Activated CD4-positive, alpha-beta T cell treated with anti-CD3 and anti-CD28 coated beads, Interleukin-2, amount 50 U/mL, for 24 hours (primary cell): ENCODE data around the gene BCAT1.
A peak's percentile ranks its signal among the peaks of the same experiment; 100 is the strongest.
"Not testable (repeated sequence)": the region's sequence is repeated elsewhere in the genome, so short reads cannot be mapped to it uniquely, and the experiment has no call there.

ENCODE experiments used
- DNase-seq, 2 donors: peaks; one replicate each; pipeline ENCODE4 v3.0.0-alpha.2; 2020; ENCODE audit warnings: low read depth in 1 of 2, low spot score in 1 of 2

Gene BCAT1

GRCh38 chr12:24928533-24929306 is 20.2 kb downstream of the BCAT1 start:
- DNase-seq, result not testable (repeated sequence)

GRCh38 chr12:24928131-24928530 is 20.8 kb downstream of the BCAT1 start:
- no peak for DNase-seq

- DNase-seq, result not testable (repeated sequence)
These were observed 22.8 kb downstream of the BCAT1 start for GRCh38 chr12:24926080-24926479.

- DNase-seq, result no peak
These were observed 26.8 kb downstream of the BCAT1 start for GRCh38 chr12:24922090-24922489.

- no peak for DNase-seq
These were observed 27.5 kb downstream of the BCAT1 start for GRCh38 chr12:24921251-24922038.

GRCh38 chr12:24920141-24920540 is 28.8 kb downstream of the BCAT1 start:
- DNase-seq, result no peak

- DNase-seq, result peak in 1 of 2 donors; percentile 61
These were observed 29.4 kb downstream of the BCAT1 start for GRCh38 chr12:24919346-24920001.

- no peak for DNase-seq
These were observed 30.3 kb downstream of the BCAT1 start for GRCh38 chr12:24918596-24918995.

- no peak for DNase-seq
These were observed 33.4 kb downstream of the BCAT1 start for GRCh38 chr12:24915501-24915900.

GRCh38 chr12:24913953-24914352 is 34.9 kb downstream of the BCAT1 start:
- DNase-seq, result no peak

- no peak for DNase-seq
These were observed 35.8 kb downstream of the BCAT1 start for GRCh38 chr12:24913130-24913529.

- DNase-seq, result no peak
These were observed 37.6 kb downstream of the BCAT1 start for GRCh38 chr12:24911271-24911791.

- not testable (repeated sequence) for DNase-seq
These were observed 38.7 kb downstream of the BCAT1 start for GRCh38 chr12:24910192-24910591.

GRCh38 chr12:24909667-24910066 is 39.2 kb downstream of the BCAT1 start:
- DNase-seq, result no peak

GRCh38 chr12:24907464-24907863 is 41.4 kb downstream of the BCAT1 start:
- DNase-seq, result no peak

GRCh38 chr12:24906141-24906540 is 42.8 kb downstream of the BCAT1 start:
- DNase-seq, result no peak

- no peak for DNase-seq
These were observed 43.5 kb downstream of the BCAT1 start for GRCh38 chr12:24905431-24905830.

GRCh38 chr12:24904871-24905270 is 44.0 kb downstream of the BCAT1 start:
- no peak for DNase-seq

GRCh38 chr12:24903329-24904088 is 45.4 kb downstream of the BCAT1 start:
- DNase-seq, result no peak

GRCh38 chr12:24902511-24903328 is 46.2 kb downstream of the BCAT1 start:
- no peak for DNase-seq
